Stomach (tissue), 4 donors: Measurements from ENCODE around the gene GPR61.

Experiments
- CTCF ChIP-seq, 7 experiments: fragments of 450-650 bp in 4 of 7; fragments of 200-600 bp in 3 of 7; sonication (generic) in 3 of 7; IDR thresholded peaks; one replicate each; pipeline ENCODE4 v1.5.1; 2016 to 2019; ENCODE audit warnings: antibody characterized with exemption in 7 of 7, control low read depth in 2 of 7, mild to moderate bottlenecking in 1 of 7
- EP300 ChIP-seq: sonication (generic); formaldehyde crosslinking; IDR thresholded peaks from one replicate; pipeline ENCODE4 v1.6.1; 2017; ENCODE audit warnings: antibody characterized with exemption
- POLR2A ChIP-seq, 4 donors: fragments of 450-650 bp; IDR thresholded peaks; one replicate each; pipeline ENCODE4 v1.6.1; 2016; ENCODE audit warnings: antibody characterized with exemption in 4 of 4, control low read depth in 2 of 4, mild to moderate bottlenecking in 1 of 4, moderate library complexity in 1 of 4
- POLR2AphosphoS5 ChIP-seq, 3 donors: sonication (generic); formaldehyde crosslinking; IDR thresholded peaks; one replicate each; pipeline ENCODE4 v1.6.1; 2016; ENCODE audit warnings: antibody characterized with exemption in 3 of 3

- TF ChIP-seq CTCF (IDR thresholded peaks at IDR 0.05) (no peak), POLR2AphosphoS5 (IDR thresholded peaks at IDR 0.05) (no peak), EP300 (no peak), POLR2A (IDR thresholded peaks at IDR 0.05) (no peak)
Observed at GRCh38 chr1:109589679-109590078, 50.0 kb downstream of the GPR61 start.
